HG03280 (cell line): ENCODE data around the gene TAF1B.
"Not testable (repeated sequence)": the region's sequence is repeated elsewhere in the genome, so short reads cannot be mapped to it uniquely, and the experiment has no call there.

Source experiments
- ATAC-seq: cut with Tn5 transposase; IDR thresholded peaks from one replicate; pipeline ENCODE4 v1.9.1; 2021; ENCODE audit warnings: mild to moderate bottlenecking, moderate library complexity; ENCODE audit not compliant: unreplicated experiment

The TAF1B gene

DNA sequence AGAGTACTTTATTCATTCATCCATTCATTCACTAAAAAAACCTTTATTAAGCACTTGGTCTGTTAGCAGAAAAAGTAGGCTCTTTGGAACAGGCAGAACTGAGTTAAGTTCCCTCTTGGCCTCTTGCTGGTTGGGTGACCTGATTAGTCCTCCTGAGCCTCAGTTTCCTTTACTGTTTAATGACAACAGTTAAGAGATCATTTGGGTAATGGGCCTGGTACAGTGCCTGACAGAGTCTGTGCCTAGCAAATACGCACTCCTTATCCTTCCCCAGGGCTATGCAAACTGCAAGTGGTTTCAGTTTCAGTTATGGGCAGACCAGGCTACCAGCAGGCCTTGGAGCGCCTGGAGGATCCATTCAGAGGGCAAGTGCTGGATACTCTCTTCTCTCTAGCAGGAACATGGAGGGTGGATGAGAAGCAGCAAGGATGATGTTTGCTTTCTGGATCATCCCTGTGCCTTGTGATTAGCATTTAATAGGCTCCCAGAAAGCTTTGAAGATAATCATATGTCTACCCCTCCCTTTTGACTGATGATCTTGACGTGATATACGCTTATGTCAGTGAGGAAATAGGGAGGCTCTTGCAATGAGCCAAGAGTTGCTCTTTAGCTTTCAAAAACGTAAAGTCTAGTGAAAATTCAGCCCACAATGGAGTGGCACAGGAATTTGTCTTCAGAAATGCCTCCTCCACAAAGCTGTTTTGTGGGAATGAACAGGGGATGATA, 12.4 kb upstream of the TAF1B start:
- no peak for ATAC-seq

DNA sequence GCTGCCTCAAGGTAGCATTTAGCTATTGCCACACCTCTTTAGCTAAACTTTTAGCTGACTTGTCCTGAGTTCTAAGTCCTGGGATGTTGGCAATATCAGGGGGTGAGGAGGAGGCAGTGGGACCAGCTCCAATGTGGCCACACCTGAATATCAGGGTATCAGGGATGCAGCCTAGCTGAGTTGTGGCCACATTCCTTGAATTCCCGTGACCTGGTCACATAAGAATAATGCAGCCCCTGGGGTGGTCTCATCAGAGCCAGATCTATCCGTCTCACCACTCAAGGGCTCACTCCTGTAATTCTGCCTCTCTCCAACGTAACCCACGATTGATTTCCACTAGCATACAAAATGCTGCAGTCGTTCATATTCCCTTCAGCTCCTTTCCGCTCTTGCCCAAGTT, 11.6 kb upstream of the TAF1B start:
- ATAC-seq: no peak

DNA sequence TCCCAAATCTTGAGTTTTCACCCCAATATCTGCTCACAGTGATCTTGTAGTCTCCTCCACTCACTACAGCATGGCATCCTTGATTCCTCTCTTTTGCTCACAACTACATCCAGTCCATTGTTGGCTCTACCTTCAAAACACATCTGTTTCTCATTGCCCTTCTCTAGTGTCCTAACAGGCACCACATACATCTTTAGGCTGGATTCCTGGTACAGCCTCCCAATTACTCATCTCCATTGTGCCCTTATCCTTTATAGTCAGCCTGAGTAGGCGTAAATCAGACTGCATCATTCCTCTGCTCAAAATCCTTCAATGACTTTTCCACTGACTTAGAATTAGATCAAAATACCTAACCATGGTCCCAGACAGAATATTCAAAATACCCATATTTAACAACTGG, 10.7 kb upstream of the TAF1B start:
- ATAC-seq: no peak

DNA sequence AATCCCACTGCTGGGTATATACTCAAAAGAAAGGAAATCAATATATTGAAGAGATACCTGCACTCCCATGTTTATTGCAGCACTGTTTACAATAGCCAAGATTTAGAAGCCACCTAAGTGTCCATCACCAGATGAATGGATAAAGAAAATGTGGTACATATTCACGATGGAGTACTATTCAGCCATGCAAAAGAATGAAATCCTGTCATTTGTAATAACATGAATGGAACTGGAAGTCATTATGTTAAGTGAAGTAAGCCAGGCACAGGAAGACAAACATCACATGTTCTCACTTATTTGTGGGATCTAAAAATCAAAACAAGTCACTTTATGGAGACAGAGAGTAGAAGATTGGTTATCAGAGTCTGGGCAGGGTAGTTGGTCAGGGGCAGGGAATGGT, 8.2 kb upstream of the TAF1B start:
- not testable (repeated sequence) for ATAC-seq

DNA sequence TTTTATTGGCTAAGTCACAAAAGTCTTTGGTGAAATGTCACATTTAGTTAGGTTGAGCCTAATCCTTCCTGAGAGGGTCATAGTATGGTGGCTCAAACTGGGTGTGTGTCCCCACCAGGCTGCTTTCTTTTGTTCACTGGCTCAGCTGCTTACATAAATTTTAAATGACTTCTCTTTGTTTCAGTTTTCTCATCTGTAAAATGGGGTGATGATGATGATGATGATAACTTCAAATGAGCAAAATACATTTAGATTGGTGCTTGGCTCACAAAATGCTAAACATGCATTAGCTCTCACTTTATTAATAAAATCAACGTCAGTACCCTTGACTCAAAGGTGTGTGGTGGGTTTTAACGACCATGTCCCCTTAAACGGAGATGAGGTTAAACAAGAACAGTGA, 7.2 kb upstream of the TAF1B start:
- no peak for ATAC-seq

DNA sequence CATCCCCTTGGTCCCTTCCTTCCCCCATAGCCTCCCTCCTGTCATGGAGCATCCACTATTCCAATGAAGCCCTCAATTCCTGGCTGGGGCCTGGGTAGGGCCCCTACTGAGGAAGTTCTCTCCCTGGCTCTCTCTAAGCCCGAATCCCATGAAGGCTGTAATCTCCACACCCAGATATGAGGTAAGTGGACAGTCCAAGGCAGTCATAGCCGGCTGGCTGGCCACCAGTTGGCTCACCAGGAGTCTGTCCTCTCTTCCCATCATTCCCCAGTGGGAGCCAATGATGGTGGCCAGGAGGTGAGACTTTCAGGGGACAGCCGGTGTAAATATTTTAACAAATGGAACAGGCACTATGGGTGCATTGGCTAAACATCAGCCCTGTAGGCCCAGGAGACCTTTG, 6.8 kb upstream of the TAF1B start:
- ATAC-seq: no peak

DNA sequence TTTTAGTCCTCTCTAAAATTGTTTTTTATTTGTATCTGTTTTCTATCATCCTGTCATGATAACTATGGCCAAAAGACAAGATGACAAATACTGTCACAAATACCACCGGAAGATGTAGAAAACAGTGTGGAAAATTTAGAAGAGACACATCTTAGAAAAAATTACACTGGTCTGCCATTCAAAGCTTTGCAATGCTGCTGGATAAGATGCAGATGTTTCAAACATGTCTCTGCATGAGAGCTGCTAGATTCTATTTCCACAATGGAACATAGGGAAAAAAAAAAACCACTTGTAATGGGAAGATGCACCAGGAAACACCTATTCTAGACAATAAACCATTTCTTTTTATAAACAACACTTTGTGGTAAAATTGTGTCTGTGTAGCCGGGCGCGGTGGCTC, 5.8 kb upstream of the TAF1B start:
- ATAC-seq: no peak

DNA sequence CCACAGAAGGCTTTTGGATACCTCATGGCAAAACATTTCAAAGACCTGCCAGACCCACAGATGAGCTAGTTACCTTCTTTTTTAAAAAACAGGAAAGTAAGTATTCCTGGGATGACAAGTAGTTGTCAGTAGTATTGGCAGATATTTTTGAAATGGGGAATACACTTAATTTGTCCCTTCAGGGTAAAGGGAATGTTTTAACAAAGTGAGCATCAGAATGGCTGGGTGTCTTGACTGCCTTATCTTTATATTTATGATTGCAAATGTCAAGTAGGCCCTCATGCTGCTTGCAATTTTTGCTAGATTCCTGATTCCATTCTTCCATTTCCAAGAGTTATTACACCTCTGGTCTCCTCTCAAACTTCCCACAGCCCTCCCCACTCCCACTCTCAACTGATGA, 4.9 kb upstream of the TAF1B start:
- ATAC-seq: no peak

DNA sequence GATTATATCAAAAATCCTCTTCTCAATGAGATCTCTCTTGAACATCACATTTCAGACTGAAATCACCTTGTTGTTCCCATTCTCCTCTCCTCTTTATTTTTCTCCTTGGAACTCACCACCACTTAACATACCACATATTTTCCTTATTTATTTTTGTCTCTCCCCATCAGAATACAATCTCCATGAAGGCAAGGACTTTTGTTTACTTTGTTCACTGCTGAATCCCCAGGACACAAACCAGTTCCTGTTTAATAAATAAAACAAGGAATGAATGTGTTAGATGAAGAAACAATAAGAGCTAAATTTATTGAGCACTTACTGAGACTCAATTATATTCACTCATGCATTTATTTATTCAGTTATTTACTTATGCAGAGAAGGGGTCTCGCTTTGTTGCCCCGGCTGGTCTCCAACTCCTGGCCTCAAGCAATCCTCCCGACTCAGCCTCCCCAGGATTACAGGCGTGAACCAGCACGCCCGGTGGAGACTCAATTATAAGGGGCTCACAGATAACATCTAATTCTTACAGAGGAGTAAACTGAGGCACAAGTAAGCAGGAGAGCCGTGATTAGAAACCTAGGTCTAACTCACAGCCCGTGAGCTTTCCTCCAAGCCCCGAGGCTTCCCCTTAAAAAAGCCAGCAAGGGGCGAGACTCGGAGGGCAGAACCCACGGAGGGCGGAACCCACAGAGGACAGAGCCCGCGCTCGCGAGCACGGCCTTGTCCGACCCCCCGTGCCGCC, 616 bp upstream of the TAF1B start:
- ATAC-seq: no peak

DNA sequence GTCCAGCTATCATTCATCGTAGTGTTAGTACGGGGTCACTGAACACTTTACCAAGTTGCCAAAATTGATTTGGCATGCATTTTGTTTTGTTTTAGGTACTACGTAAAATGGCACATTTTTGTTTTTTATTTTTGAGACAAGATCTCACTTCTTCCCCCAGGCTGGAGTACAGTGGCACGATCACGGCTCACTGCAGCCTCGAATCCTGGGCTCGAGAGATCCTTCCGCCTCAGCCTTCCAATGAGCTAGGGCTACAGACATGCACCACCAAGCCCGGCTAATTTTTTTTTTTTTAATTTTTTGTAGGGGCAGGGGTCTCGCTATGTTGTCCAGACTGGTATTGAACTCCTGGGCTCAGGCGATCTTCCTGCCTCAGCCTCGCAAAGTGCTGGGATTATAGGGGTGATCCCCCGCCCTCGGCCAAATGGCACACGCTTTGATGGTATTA, 786 bp downstream of the TAF1B start:
- ATAC-seq: no peak

DNA sequence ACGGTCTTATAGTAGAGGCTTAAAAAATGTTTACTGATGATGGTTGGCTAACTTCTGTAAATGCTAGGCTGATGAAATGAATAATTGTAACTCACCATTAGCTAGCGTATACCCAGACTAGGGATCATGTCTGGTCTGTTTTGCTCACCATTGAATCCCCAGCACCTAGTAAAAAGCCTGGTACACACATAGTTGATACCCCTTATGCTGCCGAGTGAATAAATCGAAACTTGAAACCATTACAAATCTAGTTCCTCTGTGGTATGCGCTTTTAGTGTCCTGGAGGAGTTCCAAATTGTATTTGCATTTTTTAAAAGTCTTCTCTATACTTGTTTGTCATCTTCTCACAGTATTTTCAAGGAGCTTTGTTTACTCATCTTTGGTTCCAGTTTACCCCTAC, 1.3 kb downstream of the TAF1B start:
- no peak for ATAC-seq

DNA sequence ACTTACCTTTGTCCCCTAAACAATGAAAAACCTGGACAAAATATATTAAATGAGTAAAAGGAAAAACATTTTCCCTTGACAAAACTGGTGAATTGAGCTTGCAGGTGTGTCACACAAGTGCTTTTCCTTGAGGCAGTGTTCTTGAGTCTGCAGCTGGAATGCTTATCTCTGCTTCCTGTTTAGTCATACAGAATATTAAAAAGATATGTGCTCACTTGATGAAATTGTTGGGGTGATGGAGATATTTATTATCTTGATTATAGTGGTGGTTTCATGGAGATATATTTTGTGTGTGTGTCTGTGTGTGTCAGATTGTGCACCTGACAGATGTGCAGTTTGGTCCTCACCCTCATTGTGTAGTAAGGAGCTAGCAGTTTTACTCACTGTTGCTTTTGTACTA, 3.3 kb downstream of the TAF1B start:
- no peak for ATAC-seq

DNA sequence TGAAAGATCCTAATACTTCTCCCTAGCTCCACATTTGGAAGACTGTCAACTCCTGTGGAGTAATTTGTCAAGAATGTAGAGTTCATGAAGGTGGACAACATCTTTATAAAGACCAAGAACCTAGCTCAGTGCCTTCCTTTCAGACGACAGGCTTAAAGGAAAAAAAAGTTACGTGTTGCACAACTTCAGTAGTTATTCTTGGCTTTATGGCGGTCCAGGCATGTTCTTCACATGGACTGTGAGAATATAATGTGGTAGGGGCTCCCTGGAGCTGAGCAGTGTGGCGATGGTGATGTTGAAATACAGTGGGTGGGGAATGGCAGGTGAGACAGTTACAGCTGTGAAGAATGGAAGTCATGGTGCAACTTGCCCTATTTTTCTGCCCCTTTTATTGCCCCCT, 3.9 kb downstream of the TAF1B start:
- no peak for ATAC-seq

DNA sequence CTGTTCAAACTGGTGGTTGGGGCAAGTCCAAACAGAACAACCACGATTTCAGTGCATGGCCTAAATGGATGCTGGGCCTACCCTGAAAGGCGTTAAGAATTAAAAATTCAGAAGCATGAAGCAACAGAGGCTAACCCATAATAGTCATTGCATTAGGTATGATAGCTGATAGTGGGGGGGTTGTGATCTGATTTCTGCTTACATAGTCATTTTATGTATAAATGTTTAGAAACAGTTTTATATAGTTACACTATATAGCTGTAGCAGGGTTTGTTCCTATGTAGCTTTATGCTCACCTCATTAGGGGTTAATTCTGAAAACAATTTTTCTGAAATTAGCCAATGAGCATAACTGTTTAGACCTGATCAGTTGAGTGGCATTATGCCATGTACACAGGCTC, 9.6 kb downstream of the TAF1B start:
- no peak for ATAC-seq

DNA sequence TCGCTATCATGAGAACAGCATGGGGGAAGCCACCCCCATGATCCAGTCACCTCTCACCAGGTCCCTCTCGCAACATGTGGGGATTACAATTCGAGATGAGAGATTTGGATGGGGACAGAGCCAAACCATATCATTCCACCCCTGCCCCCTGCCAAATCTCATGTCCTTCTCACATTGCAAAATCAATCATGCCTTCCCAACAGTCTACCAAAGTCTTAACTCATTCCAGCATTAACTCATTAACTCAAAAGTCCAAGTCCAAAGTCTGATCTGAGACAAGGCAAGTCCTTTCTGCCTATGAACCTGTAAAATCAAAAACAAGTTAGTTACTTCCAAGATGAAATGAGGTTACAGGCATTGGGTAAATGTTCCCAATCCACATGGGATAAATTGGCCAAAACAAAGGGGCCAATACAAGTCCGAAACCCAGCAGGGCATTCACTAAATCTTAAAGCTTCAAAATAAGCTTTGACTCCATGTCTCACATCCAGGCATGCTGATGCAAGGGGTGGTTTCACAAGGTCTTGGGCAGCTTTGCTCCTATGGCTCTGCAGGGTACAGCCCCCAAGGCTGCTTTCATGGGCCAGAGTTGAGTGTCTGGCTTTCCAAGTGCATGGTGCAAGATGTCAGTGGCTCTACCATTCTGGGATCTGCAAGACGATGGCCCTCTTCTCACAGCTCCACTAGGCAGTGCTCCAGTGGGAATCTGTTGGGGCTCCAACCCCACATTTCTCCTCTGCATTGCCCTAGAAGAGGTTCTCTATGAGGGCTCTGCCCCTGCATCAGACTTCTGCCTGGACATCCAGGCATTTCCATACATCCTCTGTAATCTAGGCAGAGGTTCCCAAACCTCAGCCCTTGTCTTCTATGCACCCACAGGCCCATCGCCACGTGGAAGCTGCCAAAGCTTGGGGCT, 14.8 kb downstream of the TAF1B start:
- ATAC-seq: no peak

DNA sequence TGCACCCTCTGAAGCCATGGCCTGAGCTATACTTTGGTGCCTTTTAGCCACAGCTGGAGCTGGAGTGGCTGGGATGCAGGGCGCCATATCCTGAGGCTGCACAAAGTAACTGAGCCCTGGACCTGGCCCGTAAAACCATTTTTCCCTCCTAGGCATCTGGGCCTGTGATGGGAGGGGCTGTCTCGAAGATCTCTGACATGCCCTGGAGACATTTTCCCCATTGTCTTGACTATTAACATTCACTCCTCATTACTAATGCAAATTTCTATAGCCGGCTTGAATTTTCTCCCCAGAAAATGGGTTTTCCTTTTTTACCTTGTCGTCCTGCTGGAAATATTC, 15.4 kb downstream of the TAF1B start:
- ATAC-seq: no peak

DNA sequence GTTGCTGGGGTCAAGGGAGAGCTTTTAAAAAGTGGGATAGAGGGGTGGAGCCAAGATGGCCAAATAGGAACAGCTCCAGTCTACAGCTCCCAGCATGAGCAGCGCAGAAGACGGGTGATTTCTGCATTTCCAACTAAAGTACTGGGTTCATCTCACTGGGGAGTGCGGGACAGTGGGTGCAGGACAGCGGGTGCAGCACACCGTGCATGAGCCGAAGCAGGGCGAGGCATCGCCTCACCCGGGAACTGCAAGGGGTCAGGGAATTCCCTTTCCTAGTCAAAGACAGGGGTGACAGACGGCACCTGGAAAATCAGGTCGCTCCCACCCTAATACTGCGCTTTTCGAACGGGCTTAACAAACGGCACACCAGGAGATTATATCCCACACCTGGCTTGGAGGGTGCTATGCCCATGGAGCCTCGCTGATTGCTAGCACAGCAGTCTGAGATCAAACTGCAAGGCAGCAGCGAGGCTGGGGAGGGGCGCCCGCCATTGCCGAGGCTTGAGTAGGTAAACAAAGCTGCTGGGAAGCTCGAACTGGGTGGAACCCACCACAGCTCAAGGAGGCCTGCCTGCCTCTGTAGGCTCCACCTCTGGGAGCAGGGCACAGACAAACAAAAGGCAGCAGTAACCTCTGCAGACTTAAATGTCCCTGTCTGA, 17.8 kb downstream of the TAF1B start:
- ATAC-seq: not testable (repeated sequence)

DNA sequence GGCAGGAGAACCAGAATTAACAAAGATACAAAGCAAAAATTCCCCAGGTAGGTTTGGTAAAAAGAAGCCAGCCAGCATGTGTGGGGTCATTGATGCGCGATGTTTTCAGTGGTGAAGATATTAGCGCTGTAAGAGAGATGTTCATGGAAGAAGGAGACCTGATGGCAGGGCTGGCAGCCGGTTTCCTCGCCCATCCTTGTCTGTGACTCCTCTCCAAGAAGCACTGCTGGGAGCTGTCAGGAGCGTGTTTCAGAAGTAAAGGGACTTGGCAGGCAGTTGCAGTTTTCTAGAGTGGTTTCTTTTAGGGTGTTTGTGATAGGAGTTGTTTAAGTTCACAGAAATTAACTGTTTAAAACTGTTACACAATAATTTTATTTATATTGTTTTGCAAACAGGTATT, 24.6 kb downstream of the TAF1B start:
- no peak for ATAC-seq

DNA sequence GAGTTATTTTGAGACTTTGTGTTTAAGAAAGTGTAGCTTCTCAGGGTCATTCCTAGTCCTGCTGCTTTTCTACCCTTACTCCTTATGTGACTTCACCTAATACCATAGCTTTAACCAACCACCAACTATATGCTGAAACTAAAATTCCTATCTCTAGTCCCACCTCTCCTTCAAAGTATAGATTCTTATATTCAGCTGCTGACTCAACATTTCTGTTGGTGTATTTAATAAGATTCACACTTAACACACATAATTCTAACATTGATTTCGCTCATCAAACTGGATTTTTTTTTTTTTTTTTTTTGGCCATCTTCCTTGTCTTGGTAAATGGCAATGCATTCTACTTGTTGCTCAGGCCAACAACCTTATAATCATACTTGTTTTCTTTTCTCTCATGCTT, 30.1 kb downstream of the TAF1B start:
- ATAC-seq: no peak

DNA sequence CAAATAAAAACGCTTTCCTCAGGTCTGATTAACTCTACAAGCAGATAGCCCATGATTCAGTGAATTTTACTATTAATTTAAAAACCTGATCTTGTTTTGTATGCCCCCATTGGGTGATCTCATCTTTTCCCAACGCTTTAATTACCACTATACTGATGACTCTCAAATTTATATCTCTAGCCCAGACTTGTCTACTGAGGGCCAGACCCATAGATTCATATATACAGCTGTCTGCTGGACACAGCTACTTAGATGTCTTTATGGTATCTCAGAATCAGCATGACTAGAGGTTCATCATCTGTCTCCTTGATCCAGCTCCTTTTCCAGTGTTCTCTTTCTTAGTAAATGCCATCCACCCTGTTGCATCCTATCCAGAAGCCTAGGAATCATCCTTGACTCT, 33.8 kb downstream of the TAF1B start:
- ATAC-seq: no peak

DNA sequence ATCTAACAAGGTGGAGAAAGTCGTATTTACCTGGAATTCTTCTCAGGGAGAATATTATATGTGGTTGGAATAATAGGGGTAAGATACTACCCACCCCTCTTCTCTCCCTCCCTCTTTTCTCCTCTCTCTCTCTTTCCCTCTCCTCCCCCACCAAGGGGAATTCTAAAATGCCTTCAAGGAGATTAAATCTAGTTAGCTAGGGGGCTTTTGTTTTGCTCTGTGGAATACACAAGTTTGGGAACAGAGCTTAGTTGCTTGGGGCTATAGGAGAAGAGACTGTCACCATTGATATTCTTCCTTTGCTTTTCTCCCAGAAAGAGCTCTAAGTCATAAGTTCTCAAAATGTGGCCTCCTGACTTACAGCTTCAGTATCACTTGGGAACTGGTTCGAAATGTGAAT, 34.5 kb downstream of the TAF1B start:
- no peak for ATAC-seq
